Pancreas (tissue), 10 donors: ENCODE data around the gene AHRR. TPM values are rescaled to one million over a fixed set of nuclear protein-coding genes. Genes with fewer than 3 reads are reported as not detected.

Source experiments
- ATAC-seq, 4 donors: fragments of 200-7000 bp; cut with Tn5 transposase; one replicate each; pipeline versions ENCODE4 v1.8.0 to v1.9.1; 2020; ENCODE audit warnings: mild to moderate bottlenecking in 4 of 4, moderate library complexity in 4 of 4
- DNase-seq, 6 donors: peaks; one replicate each; pipeline ENCODE4 v3.0.0-alpha.2; 2020
- FAIRE-seq: peaks from 2 replicates; lab custom pipeline; 2012; peaks lifted over from hg19 to GRCh38; lab: Jason Lieb, UNC
- H3K27ac ChIP-seq, 4 donors: fragments of 200-600 bp; sonication (generic); 1 replicate in 3 of 4; 2 replicates in 1 of 4; pipeline versions ENCODE4 v1.5.0 to v1.8.0; 2020
- H3K27me3 ChIP-seq, 4 donors: fragments of 200-600 bp; one replicate each; pipeline ENCODE4 v1.8.0; 2021
- H3K36me3 ChIP-seq, 3 donors: fragments of 200-600 bp; sonication (generic) in 1 of 3; one replicate each; pipeline versions ENCODE4 v1.5.0 to v1.8.0; 2020 to 2021
- H3K4me1 ChIP-seq, 3 donors: fragments of 200-600 bp; one replicate each; pipeline ENCODE4 v1.8.0; 2021
- H3K4me3 ChIP-seq, 4 donors: fragments of 200-600 bp; sonication (generic) in 2 of 4; one replicate each; pipeline versions ENCODE4 v1.5.0 to v1.8.0; 2020 to 2021
- H3K9me3 ChIP-seq, 4 donors: fragments of 200-600 bp; one replicate each; pipeline ENCODE4 v1.8.0; 2021
- WGBS, 2 donors: extraction: QIAGEN DNeasy Blood & Tissue Kit; methylation state at CpG; one replicate each; pipeline ENCODE4 v1.1.7; 2013; 5-methylcytosine and 5-hydroxymethylcytosine counted together
- intact Hi-C, 3 donors: fragments of 100-400 bp; cut with DNase I; formaldehyde crosslinking; loops; one replicate each; pipeline versions ENCODE4 v1.11.1 to v1.14.2; 2022
- polyA plus RNA-seq, 2 donors: library from polyadenylated mRNA; stranded (reverse); fragments of 200-250 nt; gene quantifications; one replicate each; pipeline ENCODE4 v1.2.3, GENCODE V29; 2013
- total RNA-seq, 6 donors: library from RNA; stranded (reverse); fragmentation: NEBNext Ultra II Directional in 4 of 6; extraction: Animal tissue kit (Norgen Biotek cat#: 25700) in 4 of 6; gene quantifications; one replicate each; pipeline versions ENCODE4 v1.2.1 to v1.2.4, GENCODE V29; 2021 to 2023
- TF ChIP-seq, protein P1 (sequence below), 4 donors: fragments of 200-600 bp; sonication (generic) in 3 of 4; IDR thresholded peaks; one replicate each; pipeline versions ENCODE4 v1.5.0 to v1.8.0; 2021; ENCODE audit warnings: antibody characterized with exemption in 4 of 4
- donor health status: healthy with polysubstance abuse.
- donor health status: DM: no; HTN: no; CAD: no; lungs with moderate emphysema.
- donor health status: DM: no; HTN: no; CAD: no.
- donor health status: control.
- donor health status: control.
- donor health status: Bipolar disorder and iron deficiency.
- donor health status: DM: yes; HTN: yes; CAD: no.
- donor health status: DM: no; HTN: no; CAD: no.
- donor health status: DM: no; HTN: no; CAD: no.
- donor health status: DM: yes; HTN: yes; CAD: no.

AHRR gene
- total and polyA plus RNA-seq, 8 donors = 0.34 to 1.7 (median 0.69) TPM

DNA sequence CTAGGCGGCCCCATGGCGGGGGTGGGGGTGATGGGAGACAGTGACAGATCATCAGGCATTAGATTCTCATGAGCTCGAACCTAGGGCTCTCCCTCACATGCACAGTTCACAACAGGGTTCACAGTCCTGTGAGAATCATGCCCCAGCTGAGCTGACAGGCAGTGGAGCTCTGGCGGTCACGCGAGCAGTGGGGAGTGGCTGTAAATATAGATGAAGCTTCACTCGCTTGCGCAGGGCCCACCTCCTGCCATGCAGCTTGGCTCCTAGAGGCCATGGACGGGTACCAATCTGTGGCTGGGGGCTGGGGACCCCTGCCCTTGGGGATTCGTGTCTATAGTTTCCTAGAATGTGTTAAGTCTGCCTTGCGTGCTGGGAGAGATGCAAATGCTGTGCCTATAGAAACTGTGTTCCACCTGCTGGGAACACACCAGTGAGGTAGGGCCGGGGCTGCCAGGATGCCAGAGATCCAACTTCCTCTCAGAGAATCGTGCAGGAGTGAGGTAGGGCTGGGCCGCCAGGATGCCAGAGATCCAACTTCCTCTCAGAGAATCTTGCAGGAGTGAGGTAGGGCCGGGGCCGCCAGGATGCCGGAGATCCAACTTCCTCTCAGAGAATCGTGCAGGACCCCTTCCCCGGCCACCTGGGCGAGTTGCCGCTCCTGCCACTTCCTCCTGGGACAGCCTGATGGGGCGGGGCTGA lies 107.4 kb downstream of the AHRR start:
- FAIRE-seq = no peak
- Histone ChIP-seq H3K27ac (no peak overlapping the region), H3K36me3 (no peaks in the 10 kb centered on the region), H3K27me3 (no peaks in the 10 kb centered on the region), H3K4me1 (no peaks in the 10 kb centered on the region), H3K9me3 (no peaks in the 10 kb centered on the region), H3K4me3 (no peak overlapping the region)
- 67 to 74% methylated on average over 22 of the region's 22 CpGs for WGBS, 2 donors
- DNase-seq = no peak
- TF ChIP-seq, protein P1, sequence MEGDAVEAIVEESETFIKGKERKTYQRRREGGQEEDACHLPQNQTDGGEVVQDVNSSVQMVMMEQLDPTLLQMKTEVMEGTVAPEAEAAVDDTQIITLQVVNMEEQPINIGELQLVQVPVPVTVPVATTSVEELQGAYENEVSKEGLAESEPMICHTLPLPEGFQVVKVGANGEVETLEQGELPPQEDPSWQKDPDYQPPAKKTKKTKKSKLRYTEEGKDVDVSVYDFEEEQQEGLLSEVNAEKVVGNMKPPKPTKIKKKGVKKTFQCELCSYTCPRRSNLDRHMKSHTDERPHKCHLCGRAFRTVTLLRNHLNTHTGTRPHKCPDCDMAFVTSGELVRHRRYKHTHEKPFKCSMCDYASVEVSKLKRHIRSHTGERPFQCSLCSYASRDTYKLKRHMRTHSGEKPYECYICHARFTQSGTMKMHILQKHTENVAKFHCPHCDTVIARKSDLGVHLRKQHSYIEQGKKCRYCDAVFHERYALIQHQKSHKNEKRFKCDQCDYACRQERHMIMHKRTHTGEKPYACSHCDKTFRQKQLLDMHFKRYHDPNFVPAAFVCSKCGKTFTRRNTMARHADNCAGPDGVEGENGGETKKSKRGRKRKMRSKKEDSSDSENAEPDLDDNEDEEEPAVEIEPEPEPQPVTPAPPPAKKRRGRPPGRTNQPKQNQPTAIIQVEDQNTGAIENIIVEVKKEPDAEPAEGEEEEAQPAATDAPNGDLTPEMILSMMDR (IDR thresholded peaks at IDR 0.05) = no peak
- no peak for ATAC-seq
- intact Hi-C loops = no loop called here

DNA sequence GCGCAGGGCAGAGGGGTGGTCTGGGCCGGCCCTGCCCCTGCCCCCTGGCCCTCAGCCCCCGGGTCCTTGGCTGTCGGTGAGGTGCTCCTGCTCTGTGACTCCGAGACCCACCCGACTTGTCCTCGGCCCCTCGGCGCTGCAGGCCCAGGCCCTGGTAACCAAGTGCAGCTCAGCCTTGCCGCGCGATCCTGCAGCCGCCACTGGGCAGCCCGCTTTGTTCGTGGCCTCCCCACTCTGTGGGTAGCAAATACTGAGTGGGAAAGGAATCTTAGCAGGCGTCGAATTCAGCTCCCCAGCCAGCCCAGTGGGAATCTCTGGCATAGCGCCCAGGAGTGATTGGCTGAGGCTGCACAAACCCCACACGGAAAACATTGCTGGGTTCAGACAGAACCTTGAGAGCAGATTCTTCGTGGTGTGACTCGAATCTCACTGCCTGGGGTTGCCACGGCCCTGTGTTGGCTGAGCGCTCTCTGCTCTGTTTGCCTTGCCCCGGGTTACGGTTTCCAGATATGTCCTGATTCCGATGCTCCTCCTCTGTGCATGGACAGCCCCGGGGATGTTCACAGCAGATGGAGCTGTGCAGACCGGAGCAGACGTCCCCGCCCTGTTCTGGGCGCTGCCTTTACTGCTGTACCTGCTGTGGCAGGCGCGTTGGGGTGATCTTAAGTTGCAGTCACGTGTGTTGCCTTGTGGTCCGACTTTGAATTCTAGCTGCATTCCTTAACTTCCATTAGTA lies 108.1 kb downstream of the AHRR start:
- FAIRE-seq = no peak
- peak in 2 of 6 donors; percentile 54 to 64 for DNase-seq
- Histone ChIP-seq H3K4me1 (no peaks in the 10 kb centered on the region), H3K4me3 (no peak overlapping the region), H3K36me3 (no peaks in the 10 kb centered on the region), H3K27me3 (no peaks in the 10 kb centered on the region), H3K27ac (no peak overlapping the region), H3K9me3 (no peaks in the 10 kb centered on the region)
- peak in 3 of 4 donors; percentile 16 to 38 (median 29) for ATAC-seq
- intact Hi-C loops = no loop called here
- 63 to 67% methylated on average over 35 of the region's 35 CpGs for WGBS, 2 donors
- TF ChIP-seq, protein P1 (IDR thresholded peaks at IDR 0.05) = no peak

DNA sequence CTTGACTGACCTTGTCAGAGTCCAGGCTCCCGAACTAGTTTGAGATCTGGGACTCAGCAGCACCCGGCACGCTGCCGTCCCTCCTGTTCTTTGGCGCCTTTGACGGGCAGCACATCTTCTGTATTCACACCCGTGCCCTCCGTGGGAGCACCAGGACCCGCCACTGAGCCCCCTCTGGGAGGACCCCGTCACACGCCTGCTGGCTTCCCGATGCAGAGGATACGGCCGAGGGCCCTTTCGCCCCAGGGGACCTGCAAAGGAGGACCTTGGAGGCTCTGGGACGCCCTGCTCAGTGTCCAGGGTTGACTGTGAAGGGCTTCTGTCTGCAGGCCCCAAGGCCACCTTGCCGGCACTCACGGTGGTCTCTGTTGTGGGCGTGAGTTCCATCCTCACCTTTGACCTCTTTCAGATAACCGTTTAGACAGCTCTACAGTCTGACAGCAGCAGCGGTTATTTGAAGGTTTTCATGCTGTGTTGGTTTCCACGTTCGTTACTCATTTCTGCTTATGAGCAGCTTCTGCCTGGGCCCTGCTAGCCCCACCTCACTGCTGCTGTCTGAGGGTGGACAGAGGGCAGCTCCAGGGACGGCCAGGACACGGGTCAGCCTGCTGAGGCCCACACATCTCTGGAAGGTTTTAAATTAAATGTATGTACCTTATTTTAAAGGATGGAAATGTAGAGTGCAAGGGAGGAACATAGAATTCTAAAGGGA lies 108.9 kb downstream of the AHRR start:
- FAIRE-seq = no peak
- no peaks in the 10 kb centered on the region for H3K27me3 ChIP-seq
- H3K36me3 ChIP-seq = no peaks in the 10 kb centered on the region
- WGBS, 2 donors = 66 to 75% methylated on average over 25 of the region's 25 CpGs
- no peak overlapping the region for H3K27ac ChIP-seq
- no peak overlapping the region for H3K4me3 ChIP-seq
- no peak for ATAC-seq
- no peaks in the 10 kb centered on the region for H3K4me1 ChIP-seq
- TF ChIP-seq, protein P1 (IDR thresholded peaks at IDR 0.05) = no peak
- peak in 1 of 6 donors; percentile 35 for DNase-seq
- intact Hi-C loops = no loop called here
- H3K9me3 ChIP-seq = no peaks in the 10 kb centered on the region

DNA sequence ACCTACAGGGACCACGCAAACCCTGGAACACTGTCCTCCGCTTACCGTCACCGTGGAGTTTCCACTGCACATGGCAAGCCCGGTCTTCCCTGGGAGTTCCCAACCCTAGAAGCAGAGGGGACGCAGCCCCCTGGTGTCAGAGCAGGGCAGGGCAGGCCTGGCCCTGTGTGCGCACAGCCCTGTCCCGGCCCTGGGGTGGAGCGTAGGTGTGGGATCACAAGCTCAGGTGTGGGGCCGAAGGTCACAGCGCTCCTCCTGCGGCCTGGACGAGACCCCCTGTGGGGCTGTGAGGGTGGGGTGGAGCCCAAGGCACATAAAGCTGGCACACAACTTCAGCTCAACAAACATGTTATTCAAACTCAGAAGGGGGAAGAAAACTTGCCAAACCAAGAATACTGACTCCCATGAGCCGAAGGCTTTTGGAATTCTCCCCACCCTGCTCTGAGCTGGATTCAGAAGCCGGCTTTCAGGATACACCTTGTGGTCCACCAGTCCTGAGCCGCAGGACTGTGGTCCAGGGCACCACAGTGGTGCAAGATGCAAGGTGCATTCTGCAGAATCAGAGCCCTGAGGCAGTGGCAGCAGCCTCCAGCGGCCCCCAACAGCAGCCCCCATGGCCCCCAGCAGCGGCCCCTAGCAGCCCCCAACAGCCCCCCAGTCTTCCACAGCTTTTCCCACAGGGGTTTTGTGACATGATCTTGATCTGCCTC lies 109.6 kb downstream of the AHRR start:
- no peaks in the 10 kb centered on the region for H3K27me3 ChIP-seq
- TF ChIP-seq, protein P1 (IDR thresholded peaks at IDR 0.05) = peak in 2 of 4 donors; percentile 36
- no peaks in the 10 kb centered on the region for H3K36me3 ChIP-seq
- 32 to 39% methylated on average over 18 of the region's 18 CpGs for WGBS, 2 donors
- peak in 2 of 6 donors; percentile 58 to 70 for DNase-seq
- FAIRE-seq = no peak
- intact Hi-C loops = no loop called here
- no peak overlapping the region for H3K4me3 ChIP-seq
- no peaks in the 10 kb centered on the region for H3K9me3 ChIP-seq
- H3K4me1 ChIP-seq = no peaks in the 10 kb centered on the region
- peak in 3 of 4 donors; percentile 72 to 83 (median 77) for ATAC-seq
- H3K27ac ChIP-seq = no peak overlapping the region
